ENCODE data around the gene PJA2. TPM values are rescaled to one million over a fixed set of nuclear protein-coding genes. Genes with fewer than 3 reads are reported as not detected.

Gene PJA2
- total and polyA plus RNA-seq, 2 donors (not counting 1 experiment from before 2014, with no cell fraction given), result 21.3 to 90.4 TPM

GRCh38 chr5:109354761-109355160 lies 55.0 kb downstream of the PJA2 start:
- no peak overlapping the region for H3K4me3 ChIP-seq (ENCODE audit: control extremely low read depth in 1 of 5, extremely low read depth in 1 of 5, insufficient read depth in 1 of 5, low read depth in 2 of 5, low read length in 4 of 5)
- H4K20me1 ChIP-seq (ENCODE audit: control insufficient read depth, insufficient read depth, low read length, poor library complexity, severe bottlenecking), result no peaks in the 10 kb centered on the region
- ChIA-PET POLR2A (no interaction called here), CTCF (no interaction called here)
- H3K27me3 ChIP-seq (replicated peaks in 1 of 4; ENCODE audit: control extremely low read depth in 1 of 4, control insufficient read depth in 3 of 4, insufficient read depth in 4 of 4, low read length in 3 of 4), result no peaks in the 10 kb centered on the region
- intact Hi-C loops (cut with micrococcal nuclease), result loop anchor here (5.0 kb wide), 1 partner anchor 83 kb away; no protein-coding TSS in a partner anchor
- H3K27me3 Mint-ChIP-seq, result no peaks in the 10 kb centered on the region
- no peak overlapping the region for H3K4me3 Mint-ChIP-seq
- no peak overlapping the region for H2AFZ ChIP-seq (ENCODE audit: insufficient read depth, low read depth, low read length, poor library complexity, severe bottlenecking)
- no peak overlapping the region for H3K9ac ChIP-seq (ENCODE audit: low read length)
- H3K27ac Mint-ChIP-seq, result no peak overlapping the region
- H3K9me3 Mint-ChIP-seq (ENCODE audit: insufficient read depth), result no peaks in the 10 kb centered on the region
- H3K36me3 ChIP-seq (replicated peaks in 1 of 2; ENCODE audit: control extremely low read depth in 1 of 2, control insufficient read depth in 1 of 2, extremely low read depth in 1 of 2, insufficient read depth in 2 of 2, low read length in 1 of 2), result peaks cover 15 to 54% of the 10 kb centered on the region in 2 experiments
- H3K4me1 ChIP-seq (ENCODE audit: control insufficient read depth in 2 of 2, insufficient read depth in 2 of 2, low read length in 2 of 2), result no peaks in the 10 kb centered on the region
- no peak overlapping the region for H3K4me2 ChIP-seq (replicated peaks; ENCODE audit: low read depth, low read length, poor library complexity, severe bottlenecking)
- H3K9me3 ChIP-seq (ENCODE audit: control extremely low read depth in 1 of 3, control insufficient read depth in 2 of 3, insufficient read depth in 1 of 3, low read length in 2 of 3), result no peaks in the 10 kb centered on the region
- no CpG with 5 or more reads among the region's 2 CpGs for WGBS (ENCODE audit: insufficient coverage)
- DNase-seq, result no peak
- H3K79me2 ChIP-seq (ENCODE audit: control insufficient read depth, insufficient read depth, low read length), result peaks cover 3% of the 10 kb centered on the region
- TF ChIP-seq EZH2 (IDR thresholded peaks at IDR 0.05; ENCODE audit: borderline replicate concordance, insufficient read depth, low read depth, low read length, poor library complexity, severe bottlenecking) (no peak), CTCF (IDR thresholded peaks at IDR 0.05) (no peak)
- no peak overlapping the region for H3K27ac ChIP-seq (ENCODE audit: low read length in 2 of 2)
- no peak for ATAC-seq (ENCODE audit: low read depth)
- no peaks in the 10 kb centered on the region for H3K4me1 Mint-ChIP-seq

DNA sequence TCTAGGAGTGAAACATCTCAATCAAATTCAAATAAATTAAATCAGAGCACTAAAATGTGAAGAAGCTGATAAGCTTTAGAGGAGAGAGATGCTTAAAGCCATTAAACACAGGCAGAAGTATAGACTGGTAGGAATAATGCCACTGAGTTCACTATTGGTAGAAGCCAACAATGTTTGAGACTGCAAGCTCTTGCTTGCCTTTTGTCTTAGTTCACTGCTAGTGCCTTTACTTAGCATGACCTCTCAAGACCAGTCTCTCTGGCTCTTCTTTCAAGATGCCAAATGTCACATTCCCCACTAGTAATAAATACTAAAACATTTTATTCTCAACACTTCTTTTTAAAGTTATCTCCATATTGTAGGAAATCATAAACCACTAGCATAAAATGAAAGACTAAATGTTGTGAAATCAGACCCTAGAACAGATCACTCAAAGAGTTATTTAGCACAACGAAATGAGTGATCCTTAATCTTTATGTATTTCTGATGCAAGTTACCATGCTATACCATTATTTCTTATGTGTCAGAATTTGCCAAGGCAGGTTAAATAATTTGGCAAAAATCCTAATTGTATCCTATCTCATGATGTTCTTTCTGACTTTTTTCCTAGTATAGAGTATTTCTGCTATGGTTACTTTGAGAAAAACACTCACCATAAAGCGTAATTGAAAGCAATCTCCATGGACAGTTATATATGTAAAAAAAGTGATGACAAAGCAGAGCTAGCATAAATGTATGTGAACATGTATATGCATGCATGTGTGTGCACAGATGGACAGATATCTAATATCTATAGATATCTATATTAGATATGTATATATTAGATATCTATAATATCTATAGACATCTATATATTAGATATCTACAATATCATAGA lies 57.5 kb downstream of the PJA2 start:
- no peak for TF ChIP-seq CTCF (IDR thresholded peaks at IDR 0.05)

More for the DNA sequence above, 57.5 kb downstream of the PJA2 start:
- no peak overlapping the region for H3K4me3 ChIP-seq (ENCODE audit: control extremely low read depth in 1 of 5, extremely low read depth in 1 of 5, insufficient read depth in 1 of 5, low read depth in 2 of 5, low read length in 4 of 5)
- H3K27ac Mint-ChIP-seq, result no peak overlapping the region
- H3K9me3 Mint-ChIP-seq (ENCODE audit: insufficient read depth), result no peaks in the 10 kb centered on the region
- no peaks in the 10 kb centered on the region for H3K4me1 ChIP-seq (ENCODE audit: control insufficient read depth in 2 of 2, insufficient read depth in 2 of 2, low read length in 2 of 2)
- no peak overlapping the region for H2AFZ ChIP-seq (ENCODE audit: insufficient read depth, low read depth, low read length, poor library complexity, severe bottlenecking)
- H3K27me3 Mint-ChIP-seq, result no peaks in the 10 kb centered on the region
- no peaks in the 10 kb centered on the region for H3K79me2 ChIP-seq (ENCODE audit: control insufficient read depth, insufficient read depth, low read length)
- intact Hi-C loops (cut with micrococcal nuclease), result loop anchor here (5.0 kb wide), 1 partner anchor 85 kb away; no protein-coding TSS in a partner anchor
- no peaks in the 10 kb centered on the region for H4K20me1 ChIP-seq (ENCODE audit: control insufficient read depth, insufficient read depth, low read length, poor library complexity, severe bottlenecking)
- no peak overlapping the region for H3K4me2 ChIP-seq (replicated peaks; ENCODE audit: low read depth, low read length, poor library complexity, severe bottlenecking)
- POLR2A ChIA-PET, result no interaction called here
- CTCF ChIA-PET, result no interaction called here
- no peak overlapping the region for H3K4me3 Mint-ChIP-seq
- DNase-seq (no peak), ATAC-seq (ENCODE audit: low read depth) (no peak)
- H3K9me3 ChIP-seq (ENCODE audit: control extremely low read depth in 1 of 3, control insufficient read depth in 2 of 3, insufficient read depth in 1 of 3, low read length in 2 of 3), result no peaks in the 10 kb centered on the region
- no peak overlapping the region for H3K27ac ChIP-seq (ENCODE audit: low read length in 2 of 2)
- H3K9ac ChIP-seq (ENCODE audit: low read length), result no peak overlapping the region
- peaks cover 2% of the 10 kb centered on the region for H3K4me1 Mint-ChIP-seq
- no CpG with 5 or more reads among the region's 2 CpGs for WGBS (ENCODE audit: insufficient coverage)
- peaks cover 13 to 58% of the 10 kb centered on the region in 2 experiments for H3K36me3 ChIP-seq (replicated peaks in 1 of 2; ENCODE audit: control extremely low read depth in 1 of 2, control insufficient read depth in 1 of 2, extremely low read depth in 1 of 2, insufficient read depth in 2 of 2, low read length in 1 of 2)
- no peaks in the 10 kb centered on the region for H3K27me3 ChIP-seq (replicated peaks in 1 of 4; ENCODE audit: control extremely low read depth in 1 of 4, control insufficient read depth in 3 of 4, insufficient read depth in 4 of 4, low read length in 3 of 4)
